Measurements from ENCODE around the gene EFCAB12. TPM values are rescaled to one million over a fixed set of nuclear protein-coding genes. Genes with fewer than 3 reads are reported as not detected.
"Not testable (repeated sequence)": the region's sequence is repeated elsewhere in the genome, so short reads cannot be mapped to it uniquely, and the experiment has no call there.

EFCAB12 gene
- total RNA-seq, 1 experiment from 2014 or later = 0.03 TPM

DNA sequence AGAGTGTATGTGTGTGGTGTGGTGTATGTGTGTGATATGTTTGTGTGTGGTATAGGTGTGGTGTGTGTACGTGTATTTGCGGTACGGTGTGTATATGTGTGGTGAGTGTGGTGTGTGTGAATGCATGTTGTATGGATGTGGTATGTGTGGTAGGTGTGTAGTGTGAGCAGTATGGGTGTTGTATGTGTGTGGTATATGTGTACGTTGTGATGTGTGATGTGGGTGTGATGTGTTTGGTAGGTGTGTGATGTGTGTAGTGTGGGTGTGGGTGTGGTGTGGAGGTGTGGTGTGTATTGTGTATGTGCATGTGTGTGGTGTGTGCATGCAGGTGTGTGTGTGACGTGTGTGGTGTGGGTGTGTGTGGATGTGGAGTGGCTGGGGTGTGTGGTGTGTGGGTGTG, 58.7 kb downstream of the EFCAB12 start:
- no peaks in the 10 kb centered on the region for H3K36me3 ChIP-seq
- no peaks in the 10 kb centered on the region for H3K27me3 ChIP-seq
- DNase-seq = no peak
- H3K4me3 ChIP-seq = no peak overlapping the region
- 0 out of 2 replicates have a peak, but pooled peaks cover 2% of the 10 kb centered on the region for H3K9me3 ChIP-seq

DNA sequence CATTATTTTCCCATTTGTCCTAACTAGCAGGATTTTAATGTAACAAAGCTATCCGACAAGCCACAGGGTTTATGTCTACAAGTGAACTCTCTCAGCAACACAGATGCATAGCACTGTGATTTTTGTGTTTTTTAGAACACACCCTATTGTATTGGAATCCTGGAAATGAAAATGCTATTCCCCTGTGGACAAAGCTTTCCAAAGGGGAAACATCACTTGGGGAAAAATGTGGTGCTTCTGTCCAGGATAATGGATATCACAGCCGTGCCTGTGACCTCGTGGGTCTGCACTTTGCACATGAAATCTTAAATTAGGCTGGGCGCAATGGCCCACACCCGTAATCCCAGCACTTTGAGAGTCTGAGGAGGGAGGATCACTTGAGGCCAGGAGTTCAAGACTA, 60.6 kb downstream of the EFCAB12 start:
- DNase-seq = no peak
- Histone ChIP-seq H3K27me3 (no peaks in the 10 kb centered on the region), H3K9me3 (0 out of 2 replicates have a peak, but pooled peaks cover under 1% of the 10 kb centered on the region), H3K4me3 (no peak overlapping the region), H3K36me3 (no peaks in the 10 kb centered on the region)

DNA sequence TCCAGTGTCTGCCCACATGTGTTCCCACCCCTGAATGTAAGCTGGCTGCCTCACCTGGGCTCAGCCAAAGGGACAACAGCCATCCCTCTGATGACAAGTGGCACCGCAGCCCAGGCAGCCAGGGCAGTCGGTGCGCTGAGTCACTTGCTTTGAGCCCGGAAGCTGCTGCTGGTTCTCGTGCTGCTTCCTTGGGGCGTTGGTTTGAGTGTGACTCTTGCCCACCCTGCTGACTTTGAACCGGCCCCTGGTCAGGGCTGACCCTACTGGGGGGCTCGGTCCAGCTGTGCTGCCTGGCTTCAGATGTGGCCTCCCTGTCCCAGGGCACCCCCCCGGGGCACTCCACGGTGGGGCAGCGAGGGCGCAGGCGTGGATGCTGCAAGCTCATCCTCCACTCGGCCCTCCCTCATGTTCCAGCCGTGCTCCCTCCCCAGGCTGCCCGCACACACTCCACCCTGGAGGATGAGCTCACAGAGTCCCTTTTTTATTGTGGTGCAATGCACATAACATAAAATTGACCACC, 62.1 kb downstream of the EFCAB12 start:
- DNase-seq = no peak
- Histone ChIP-seq H3K4me3 (no peak overlapping the region), H3K27me3 (no peaks in the 10 kb centered on the region), H3K9me3 (no peaks in the 10 kb centered on the region), H3K36me3 (no peaks in the 10 kb centered on the region)

DNA sequence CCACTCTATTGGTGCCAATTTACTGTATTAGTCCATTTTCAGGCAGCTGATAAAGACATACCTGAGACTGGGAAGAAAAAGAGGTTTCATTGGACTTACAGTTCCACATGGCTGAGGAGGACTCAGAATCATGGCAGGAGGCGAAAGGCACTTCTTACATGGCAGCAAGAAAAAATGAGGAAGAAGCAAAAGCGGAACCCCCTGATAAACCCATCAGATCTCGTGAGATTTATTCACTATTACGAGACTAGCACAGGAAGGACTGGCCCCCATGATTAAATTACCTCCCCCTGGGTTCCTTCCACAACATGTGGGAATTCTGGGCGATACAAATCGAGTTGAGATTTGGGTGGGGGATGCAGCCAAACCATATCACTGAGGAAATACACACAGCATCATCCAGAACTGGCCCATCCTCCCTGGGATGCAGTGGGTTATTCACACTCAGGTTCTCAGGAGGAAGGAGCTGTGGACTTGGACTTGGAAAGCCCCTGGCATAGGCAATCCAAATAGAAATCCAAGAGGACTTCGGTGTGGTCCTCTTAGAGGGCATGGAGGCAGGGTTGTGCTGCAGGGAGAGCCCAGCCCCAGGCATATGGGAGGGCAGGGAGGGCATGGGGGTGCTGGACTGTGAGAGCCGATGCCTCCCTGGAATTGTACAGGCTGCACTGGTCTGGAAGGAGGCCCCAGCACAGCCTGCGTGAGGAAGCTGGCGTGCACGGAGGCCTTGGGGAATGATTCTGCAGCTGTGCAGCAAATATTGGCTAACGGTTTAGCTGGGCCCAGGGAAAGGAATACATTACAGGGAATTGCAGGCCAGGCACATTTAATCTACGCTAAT, 62.9 kb downstream of the EFCAB12 start:
- Histone ChIP-seq H3K27me3 (no peaks in the 10 kb centered on the region), H3K36me3 (no peaks in the 10 kb centered on the region), H3K9me3 (no peaks in the 10 kb centered on the region), H3K4me3 (no peak overlapping the region)
- no peak for DNase-seq

DNA sequence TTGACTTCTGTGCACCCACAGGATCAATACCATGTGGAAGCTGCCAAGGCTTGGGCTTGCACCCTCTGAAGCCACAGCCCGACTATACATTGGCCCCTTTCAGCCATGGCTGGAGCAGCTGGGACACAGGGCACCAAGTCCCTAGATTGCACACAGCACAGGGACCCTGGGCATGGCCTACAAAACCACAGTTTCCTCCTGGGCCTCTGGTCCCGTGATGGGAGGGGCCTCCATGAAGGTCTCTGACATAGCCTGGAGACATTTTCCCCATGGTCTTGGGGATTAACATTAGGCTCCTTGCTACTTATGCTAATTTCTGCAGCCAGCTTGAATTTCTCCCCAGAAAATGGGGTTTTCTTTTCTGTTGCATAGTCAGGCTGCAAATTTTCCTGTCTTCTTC, 63.6 kb downstream of the EFCAB12 start:
- H3K4me3 ChIP-seq, H3K27me3 ChIP-seq, H3K9me3 ChIP-seq, H3K36me3 ChIP-seq, DNase-seq: not testable (repeated sequence)

DNA sequence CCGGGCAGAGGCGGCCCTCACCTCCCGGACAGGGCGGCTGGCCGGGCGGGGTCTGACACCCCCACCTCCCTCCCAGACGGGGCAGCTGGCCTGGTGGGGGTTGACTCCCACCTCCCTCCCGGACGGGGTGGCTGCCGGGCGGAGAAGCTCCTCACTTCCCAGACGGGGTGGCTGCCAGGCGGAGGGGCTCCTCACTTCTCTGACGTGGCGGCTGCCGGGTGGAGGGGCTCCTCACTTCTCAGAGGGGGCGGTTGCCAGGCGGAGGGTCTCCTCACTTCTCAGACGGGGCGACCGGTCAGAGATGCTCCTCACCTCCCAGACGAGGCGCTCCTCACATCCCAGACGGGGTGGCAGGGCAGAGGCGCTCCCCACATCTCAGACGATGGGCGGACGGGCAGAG, 65.1 kb downstream of the EFCAB12 start:
- H3K27me3 ChIP-seq, H3K4me3 ChIP-seq, H3K36me3 ChIP-seq, DNase-seq, H3K9me3 ChIP-seq: not testable (repeated sequence)

DNA sequence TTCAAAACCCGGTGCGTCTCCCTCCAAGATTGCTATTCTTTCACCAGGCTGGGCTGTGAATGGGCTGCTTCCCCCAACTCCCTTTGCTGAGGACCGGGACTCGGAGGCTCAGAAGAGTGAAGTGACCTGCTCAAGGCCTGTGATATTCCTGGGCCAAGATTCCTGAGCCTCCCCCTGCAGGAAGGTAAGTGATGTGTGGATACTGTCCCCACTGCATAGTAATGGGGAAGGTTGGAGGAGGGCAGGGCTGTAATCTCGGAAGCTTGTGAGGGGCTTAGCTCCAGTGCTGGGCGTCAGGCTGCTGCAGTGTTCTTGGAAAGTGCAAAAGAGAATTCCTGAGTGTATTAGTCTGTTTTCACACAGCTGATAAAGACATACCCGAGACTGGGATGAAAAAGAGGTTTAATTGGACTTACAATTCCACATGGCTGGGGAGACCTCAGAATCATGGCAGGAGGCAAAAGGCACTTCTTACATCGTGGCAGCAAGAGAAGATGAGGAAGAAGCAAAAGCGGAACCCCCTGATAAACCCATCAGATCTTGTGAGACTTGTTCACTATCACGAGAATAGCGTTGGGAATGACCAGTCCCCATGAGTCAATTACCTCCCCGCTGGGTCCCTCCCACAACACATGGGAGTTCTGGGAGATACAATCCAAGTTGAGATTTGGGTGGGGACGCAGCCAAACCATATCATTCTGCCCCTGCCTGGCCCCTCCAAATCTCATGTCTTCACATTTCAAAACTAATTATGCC, 67.6 kb downstream of the EFCAB12 start:
- Histone ChIP-seq H3K4me3 (no peak overlapping the region), H3K36me3 (no peaks in the 10 kb centered on the region), H3K9me3 (no peaks in the 10 kb centered on the region), H3K27me3 (no peaks in the 10 kb centered on the region)
- DNase-seq = no peak

DNA sequence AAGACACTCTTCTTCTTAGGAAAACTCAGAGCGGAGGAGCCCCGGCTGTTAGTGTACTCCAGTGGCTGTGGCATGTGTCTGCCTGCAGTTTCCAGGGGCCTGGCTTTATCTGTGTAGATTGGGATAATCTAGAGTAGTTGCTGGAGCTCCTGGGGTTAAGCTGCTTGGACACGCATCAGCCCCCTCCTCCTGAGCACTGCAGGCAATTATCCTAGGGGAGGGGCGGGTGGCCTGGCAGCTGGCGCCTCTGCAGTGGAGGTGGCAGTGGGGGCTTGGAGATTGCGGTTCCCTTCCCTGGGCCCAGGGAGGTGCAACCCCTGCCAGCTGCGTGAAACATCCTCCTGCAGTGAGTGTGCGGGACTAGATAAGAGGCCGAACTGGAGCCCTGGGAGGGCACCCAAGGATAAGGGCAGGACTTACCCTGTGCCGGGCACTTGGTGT, 68.2 kb downstream of the EFCAB12 start:
- Histone ChIP-seq H3K9me3 (no peaks in the 10 kb centered on the region), H3K27me3 (no peaks in the 10 kb centered on the region), H3K4me3 (no peak overlapping the region), H3K36me3 (no peaks in the 10 kb centered on the region)
- DNase-seq = no peak

DNA sequence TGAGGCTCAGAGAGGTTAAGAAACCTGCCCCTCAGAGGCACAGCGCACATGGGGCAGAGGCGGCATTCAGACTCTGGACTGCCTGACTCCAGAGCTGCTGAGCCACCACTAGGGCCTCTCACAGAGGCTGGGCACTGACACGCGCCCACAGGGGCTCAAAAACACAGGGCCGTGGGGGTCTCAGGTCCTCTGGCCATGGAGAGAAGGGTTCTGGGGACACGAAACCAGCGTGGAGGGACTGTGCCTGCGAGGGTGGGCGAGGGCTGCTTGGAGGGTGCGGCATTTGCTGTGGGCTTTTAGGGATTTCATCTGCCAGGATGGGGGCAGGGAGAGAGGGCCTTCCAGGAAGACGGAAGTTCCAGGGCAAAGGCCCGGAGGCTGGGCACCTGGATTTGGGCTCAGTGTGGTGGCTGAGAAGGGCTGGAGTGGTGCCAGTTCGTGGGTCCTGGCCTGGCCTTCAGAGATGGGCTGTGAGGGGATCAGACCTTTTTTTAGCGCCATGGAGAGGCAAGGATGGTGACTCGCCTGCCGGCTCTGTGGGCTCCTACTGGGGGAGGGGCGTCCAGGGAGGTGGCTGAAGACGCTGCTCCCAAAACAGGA, 69.6 kb downstream of the EFCAB12 start:
- no peak for DNase-seq
- Histone ChIP-seq H3K4me3 (no peak overlapping the region), H3K9me3 (no peaks in the 10 kb centered on the region), H3K27me3 (no peaks in the 10 kb centered on the region), H3K36me3 (no peaks in the 10 kb centered on the region)

DNA sequence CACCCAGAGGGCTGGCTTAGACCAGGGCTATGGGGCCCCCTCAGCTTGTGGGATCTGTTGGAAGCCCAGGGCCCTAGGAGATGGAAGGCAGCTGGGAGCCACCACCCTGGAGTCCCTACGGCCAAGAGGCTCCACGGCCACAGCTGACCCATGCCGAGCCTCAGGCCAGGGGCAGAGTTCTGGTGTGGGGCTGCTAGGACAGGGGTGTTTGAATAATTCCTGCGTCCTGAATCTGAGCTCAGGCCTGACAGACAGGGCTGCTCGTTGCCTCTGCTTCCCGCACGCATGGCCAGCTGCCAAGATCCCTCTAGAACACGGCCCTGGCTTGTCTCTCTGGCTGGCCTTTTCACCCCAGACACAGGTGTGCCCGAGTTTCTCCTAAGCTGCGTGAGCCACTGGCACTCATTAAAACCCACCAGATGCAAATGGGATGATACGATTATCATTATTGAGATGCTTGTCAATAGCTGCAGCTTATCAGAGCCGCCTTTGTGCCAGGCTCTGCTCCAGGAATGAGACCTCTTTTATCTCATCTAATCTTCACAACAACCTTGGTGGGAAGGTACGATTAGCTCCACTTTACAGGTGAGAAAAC, 70.2 kb downstream of the EFCAB12 start:
- Histone ChIP-seq H3K27me3 (no peaks in the 10 kb centered on the region), H3K4me3 (no peak overlapping the region), H3K9me3 (no peaks in the 10 kb centered on the region), H3K36me3 (no peaks in the 10 kb centered on the region)
- DNase-seq = no peak

DNA sequence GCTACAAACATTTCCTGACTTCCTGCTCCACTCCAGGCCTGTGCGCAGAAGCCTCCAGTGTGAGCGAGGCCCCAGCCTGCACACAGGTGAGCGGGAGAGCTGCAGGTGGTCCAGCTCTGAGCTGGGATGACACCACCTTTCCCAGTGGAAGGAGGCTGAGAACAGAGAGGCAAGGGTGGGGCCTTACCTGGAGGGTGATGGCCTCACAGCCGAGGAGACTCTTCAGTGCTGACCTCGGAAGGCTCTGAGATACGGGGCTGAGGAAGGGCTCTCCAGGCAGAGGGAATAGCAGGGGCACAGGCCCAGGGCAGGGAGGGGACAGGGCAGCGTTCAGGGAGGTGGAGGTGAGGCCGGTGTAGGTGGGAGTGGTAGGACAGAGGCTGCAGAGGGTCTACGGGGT, 70.8 kb downstream of the EFCAB12 start:
- DNase-seq = no peak
- no peak overlapping the region for H3K4me3 ChIP-seq
- no peaks in the 10 kb centered on the region for H3K9me3 ChIP-seq
- H3K36me3 ChIP-seq = no peaks in the 10 kb centered on the region
- no peaks in the 10 kb centered on the region for H3K27me3 ChIP-seq

DNA sequence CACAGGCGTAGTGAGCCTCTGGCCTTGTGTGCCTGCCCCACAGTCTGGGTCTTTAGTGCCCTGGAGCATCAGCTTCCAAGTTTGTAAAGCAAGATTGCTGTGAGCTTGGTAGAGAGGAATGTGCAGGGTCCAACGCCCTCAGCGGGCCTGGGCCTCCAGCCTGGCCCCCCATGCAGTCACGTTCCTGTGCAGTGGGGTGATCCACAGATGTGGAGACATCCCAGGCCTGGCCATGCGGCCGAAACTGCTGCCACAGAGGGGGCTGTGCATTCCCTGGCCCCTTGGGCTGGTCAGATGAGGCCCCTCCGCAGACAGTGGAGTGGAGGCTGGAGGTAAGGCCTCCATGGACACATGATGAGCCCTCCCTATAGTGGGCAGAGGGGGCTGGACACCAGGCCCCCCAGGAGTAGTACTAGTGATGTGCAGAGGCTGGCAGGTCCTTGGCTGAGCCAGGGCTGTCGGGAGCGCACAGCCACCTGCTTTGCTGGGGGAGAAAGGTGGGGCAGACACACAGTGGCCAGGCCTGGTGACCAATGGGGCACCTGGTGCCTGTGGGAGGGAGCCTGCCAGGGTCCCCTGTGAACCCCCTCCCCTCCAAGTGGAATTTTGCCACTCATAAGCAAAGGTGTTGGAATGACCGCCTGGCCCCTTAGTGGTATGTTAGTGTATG, 71.5 kb downstream of the EFCAB12 start:
- no peak for DNase-seq
- Histone ChIP-seq H3K9me3 (no peaks in the 10 kb centered on the region), H3K36me3 (no peaks in the 10 kb centered on the region), H3K27me3 (no peaks in the 10 kb centered on the region), H3K4me3 (no peak overlapping the region)

DNA sequence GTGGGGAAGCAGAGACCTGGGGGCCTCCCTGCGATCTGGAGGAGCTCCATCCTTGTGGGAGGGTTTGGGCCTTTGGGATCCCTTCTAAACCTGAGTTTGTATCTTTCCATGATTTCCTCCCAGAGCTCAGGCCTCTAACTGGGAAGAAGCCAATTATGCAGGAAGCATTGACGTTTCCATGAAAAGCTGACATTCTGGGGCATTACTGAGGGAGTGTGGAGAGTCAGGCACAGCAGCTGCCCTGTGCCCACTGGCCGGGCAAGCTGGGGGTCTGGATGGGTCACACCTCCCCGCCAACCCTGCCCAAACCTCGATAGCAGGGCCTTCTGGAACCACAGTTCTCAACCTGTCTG, 74.9 kb downstream of the EFCAB12 start:
- no peak for DNase-seq
- Histone ChIP-seq H3K36me3 (no peaks in the 10 kb centered on the region), H3K9me3 (no peaks in the 10 kb centered on the region), H3K27me3 (no peaks in the 10 kb centered on the region), H3K4me3 (no peak overlapping the region)

DNA sequence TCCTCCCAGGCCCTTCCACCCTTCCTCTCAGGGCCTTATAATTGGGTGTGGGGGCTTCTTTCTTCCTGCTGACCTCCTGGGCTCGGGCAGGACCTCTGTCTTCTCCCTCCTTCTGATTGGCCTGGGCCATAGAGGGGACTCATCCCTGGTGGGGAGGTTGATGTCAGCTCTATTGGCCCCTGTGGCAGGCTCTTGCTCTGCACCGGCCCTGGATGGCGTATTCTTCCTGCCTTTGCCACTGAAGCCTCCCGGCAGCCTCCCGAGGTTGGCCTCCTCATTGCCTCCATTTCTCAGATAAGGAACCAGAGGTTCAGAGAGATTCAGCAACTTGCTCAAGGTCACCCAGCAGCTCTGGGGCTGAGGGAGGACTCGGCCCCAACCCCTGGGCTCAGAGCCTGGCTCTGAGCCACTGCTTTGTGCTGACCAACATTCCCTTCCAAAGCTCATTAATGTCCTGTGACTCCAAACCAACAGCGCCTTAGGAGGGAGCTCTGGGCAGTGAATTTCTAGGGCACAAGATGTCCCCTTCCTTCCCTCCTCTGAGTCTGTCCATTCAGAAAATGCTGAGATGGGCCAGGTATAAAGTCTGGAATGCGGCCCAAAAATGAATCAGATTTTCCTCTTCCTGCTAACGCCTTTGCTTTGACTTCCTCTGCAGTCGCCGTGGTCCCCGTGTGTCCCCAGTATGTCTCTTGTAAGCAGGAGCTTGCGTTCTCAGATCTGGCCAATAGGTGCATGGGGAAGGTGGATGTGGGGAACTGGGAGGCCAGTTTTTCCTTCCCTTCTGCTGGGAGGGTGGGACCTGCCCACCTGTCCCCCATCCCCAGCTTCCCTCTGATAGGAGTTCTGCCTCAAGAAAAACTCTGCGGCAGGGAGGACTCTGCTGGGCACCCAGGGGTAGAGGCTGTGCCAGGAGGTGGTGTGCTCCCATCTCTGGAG, 75.5 kb downstream of the EFCAB12 start:
- no peak overlapping the region for H3K4me3 ChIP-seq
- no peaks in the 10 kb centered on the region for H3K27me3 ChIP-seq
- H3K36me3 ChIP-seq = no peaks in the 10 kb centered on the region
- no peak for DNase-seq
- no peaks in the 10 kb centered on the region for H3K9me3 ChIP-seq

DNA sequence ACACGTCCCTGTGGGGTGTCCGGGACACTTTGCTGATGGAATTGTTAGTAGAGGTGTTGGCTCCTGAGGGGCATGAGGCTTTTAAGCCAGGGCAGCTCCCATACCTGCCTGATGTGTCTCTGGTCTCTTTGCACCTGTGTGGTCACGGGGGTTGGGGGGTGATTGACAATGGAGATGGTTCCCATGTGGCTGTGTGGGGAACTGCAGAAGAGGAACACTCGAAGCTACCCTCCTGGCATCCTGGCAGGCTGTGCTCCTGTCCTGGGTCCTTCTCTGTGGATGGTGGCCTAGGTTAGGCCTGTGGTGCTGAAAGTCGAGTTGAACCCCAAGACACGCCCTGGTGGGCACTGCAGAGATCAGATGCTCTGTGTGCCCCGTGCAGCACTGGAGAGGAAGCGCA, 76.4 kb downstream of the EFCAB12 start:
- Histone ChIP-seq H3K36me3 (no peaks in the 10 kb centered on the region), H3K27me3 (no peaks in the 10 kb centered on the region), H3K4me3 (no peak overlapping the region), H3K9me3 (no peaks in the 10 kb centered on the region)
- DNase-seq = no peak
